ENCODE measurements around the gene HEMK1. TPM values are rescaled to one million over a fixed set of nuclear protein-coding genes. Genes with fewer than 3 reads are reported as not detected.

HEMK1 gene
- total RNA-seq, 1 experiment from 2014 or later = 22.2 TPM

DNA sequence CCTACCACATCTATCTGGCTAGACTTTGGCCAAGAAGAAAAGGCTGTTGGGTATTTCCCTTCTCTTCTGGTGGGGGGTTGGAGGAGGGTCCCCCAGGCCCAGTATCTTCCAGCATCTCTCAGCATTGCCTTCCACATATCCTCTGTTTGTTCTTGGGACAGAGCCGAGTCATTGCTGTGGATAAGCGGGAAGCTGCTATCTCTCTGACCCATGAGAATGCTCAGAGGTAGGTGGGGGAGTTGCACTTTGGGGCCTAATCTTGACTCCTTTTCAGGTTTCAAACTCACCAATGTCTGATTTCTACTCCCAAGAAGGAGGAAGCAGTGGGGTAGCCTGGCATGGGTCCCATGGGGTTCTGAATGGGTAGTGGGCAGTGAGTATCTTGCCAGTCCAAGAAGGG, 8.0 kb downstream of the HEMK1 start:
- CTCF ChIA-PET = no interaction called here
- Histone ChIP-seq H3K9me3 (ENCODE audit: low read length) (no peaks in the 10 kb centered on the region), H3K4me3 (ENCODE audit: low read length) (no peak overlapping the region), H3K4me2 (ENCODE audit: low read length) (no peak overlapping the region), H3K27ac (ENCODE audit: low read length) (no peak overlapping the region), H3K36me3 (ENCODE audit: low read depth, low read length) (peaks cover 3% of the 10 kb centered on the region; the same call in 1 of the 2 replicates), H2AFZ (ENCODE audit: low read length) (no peak overlapping the region), H4K20me1 (ENCODE audit: low read length) (no peaks in the 10 kb centered on the region), H3K9me2 (replicated peaks; ENCODE audit: low read length) (no peaks in the 10 kb centered on the region), H3K9ac (ENCODE audit: low read length) (no peak overlapping the region), H3K27me3 (ENCODE audit: low read length) (no peaks in the 10 kb centered on the region), H3K4me1 (ENCODE audit: insufficient read depth, low read length) (no peaks in the 10 kb centered on the region), H3F3A (ENCODE audit: low read length, unreplicated experiment) (no peaks in the 10 kb centered on the region), H3K79me2 (ENCODE audit: low read length) (no peaks in the 10 kb centered on the region)
- no TSS peak for BruUV-seq (replicated peaks)
- DNase-seq (no peak), ATAC-seq (no peak)
- POLR2A ChIA-PET (ENCODE audit: unreplicated experiment) = no interaction called here
- TF ChIP-seq, protein P1, sequence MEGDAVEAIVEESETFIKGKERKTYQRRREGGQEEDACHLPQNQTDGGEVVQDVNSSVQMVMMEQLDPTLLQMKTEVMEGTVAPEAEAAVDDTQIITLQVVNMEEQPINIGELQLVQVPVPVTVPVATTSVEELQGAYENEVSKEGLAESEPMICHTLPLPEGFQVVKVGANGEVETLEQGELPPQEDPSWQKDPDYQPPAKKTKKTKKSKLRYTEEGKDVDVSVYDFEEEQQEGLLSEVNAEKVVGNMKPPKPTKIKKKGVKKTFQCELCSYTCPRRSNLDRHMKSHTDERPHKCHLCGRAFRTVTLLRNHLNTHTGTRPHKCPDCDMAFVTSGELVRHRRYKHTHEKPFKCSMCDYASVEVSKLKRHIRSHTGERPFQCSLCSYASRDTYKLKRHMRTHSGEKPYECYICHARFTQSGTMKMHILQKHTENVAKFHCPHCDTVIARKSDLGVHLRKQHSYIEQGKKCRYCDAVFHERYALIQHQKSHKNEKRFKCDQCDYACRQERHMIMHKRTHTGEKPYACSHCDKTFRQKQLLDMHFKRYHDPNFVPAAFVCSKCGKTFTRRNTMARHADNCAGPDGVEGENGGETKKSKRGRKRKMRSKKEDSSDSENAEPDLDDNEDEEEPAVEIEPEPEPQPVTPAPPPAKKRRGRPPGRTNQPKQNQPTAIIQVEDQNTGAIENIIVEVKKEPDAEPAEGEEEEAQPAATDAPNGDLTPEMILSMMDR (conservative IDR thresholded peaks at IDR 0.05; ENCODE audit: low read depth, low read length) = no peak
- TF ChIP-seq EZH2phosphoT487 (IDR thresholded peaks at IDR 0.05; ENCODE audit: borderline replicate concordance, low read length) (no peak), EZH2 (IDR thresholded peaks at IDR 0.05; ENCODE audit: low read length, unreplicated experiment) (no peak)
- intact Hi-C loops (cut with micrococcal nuclease) = no loop called here

DNA sequence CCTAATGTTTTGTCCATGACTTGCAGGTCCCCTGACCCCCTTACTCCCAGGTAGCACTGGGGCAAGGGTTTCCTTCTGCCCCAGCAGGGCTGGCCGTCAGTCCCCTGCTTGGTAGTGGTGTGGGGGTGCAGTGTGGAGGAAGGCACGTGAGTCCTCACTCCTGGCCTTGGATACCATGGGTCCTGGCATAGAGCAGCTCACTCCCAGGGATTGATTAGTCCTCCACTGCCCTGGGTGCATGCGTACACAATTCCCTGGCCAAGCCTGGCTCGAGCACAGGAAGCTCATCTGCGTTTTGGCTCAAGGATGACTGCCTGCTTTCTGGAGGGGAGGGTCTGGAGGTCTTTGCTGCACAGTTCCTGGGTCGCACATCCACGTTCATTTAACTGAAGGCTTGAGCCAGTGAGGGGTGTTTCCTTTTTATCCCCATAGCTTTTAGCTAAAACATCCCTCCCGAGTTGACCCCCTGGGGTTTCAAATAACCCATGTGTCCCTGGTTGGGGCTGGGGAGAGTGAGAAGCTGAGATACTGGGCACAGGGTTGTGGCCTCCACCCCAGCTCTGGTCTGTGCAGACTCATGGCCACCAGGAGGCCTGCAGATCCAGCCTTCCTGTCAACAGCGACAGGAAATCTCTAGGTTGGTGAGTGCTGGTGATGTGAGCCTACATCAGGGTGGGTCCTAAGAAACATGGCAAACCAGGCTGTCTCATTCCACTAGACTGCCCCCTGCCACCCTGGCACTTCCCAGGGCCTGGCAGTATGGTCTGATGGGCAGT, 11.5 kb downstream of the HEMK1 start:
- H3K9me3 ChIP-seq (ENCODE audit: low read length) = no peaks in the 10 kb centered on the region
- H2AFZ ChIP-seq (ENCODE audit: low read length) = no peak overlapping the region
- H3K79me2 ChIP-seq (ENCODE audit: low read length) = no peaks in the 10 kb centered on the region
- ChIA-PET POLR2A (ENCODE audit: unreplicated experiment) (no interaction called here), CTCF (no interaction called here)
- no peak for DNase-seq
- H3K9ac ChIP-seq (ENCODE audit: low read length) = no peak overlapping the region
- no peaks in the 10 kb centered on the region for H3K27me3 ChIP-seq (ENCODE audit: low read length)
- TF ChIP-seq EZH2 (IDR thresholded peaks at IDR 0.05; ENCODE audit: low read length, unreplicated experiment) (no peak), EZH2phosphoT487 (IDR thresholded peaks at IDR 0.05; ENCODE audit: borderline replicate concordance, low read length) (no peak)
- TF ChIP-seq, protein P1 (conservative IDR thresholded peaks at IDR 0.05; ENCODE audit: low read depth, low read length) = no peak
- H4K20me1 ChIP-seq (ENCODE audit: low read length) = no peaks in the 10 kb centered on the region
- no peaks in the 10 kb centered on the region; the same call in 1 of the 2 replicates for H3K36me3 ChIP-seq (ENCODE audit: low read depth, low read length)
- no peaks in the 10 kb centered on the region for H3K4me1 ChIP-seq (ENCODE audit: insufficient read depth, low read length)
- BruUV-seq (replicated peaks) = no TSS peak
- intact Hi-C loops (cut with micrococcal nuclease) = no loop called here
- no peak overlapping the region for H3K4me2 ChIP-seq (ENCODE audit: low read length)
- no peaks in the 10 kb centered on the region for H3F3A ChIP-seq (ENCODE audit: low read length, unreplicated experiment)
- ATAC-seq = no peak; the same call in 1 of the 2 replicates
- no peak overlapping the region for H3K27ac ChIP-seq (ENCODE audit: low read length)
- H3K4me3 ChIP-seq (ENCODE audit: low read length) = no peak overlapping the region
- H3K9me2 ChIP-seq (replicated peaks; ENCODE audit: low read length) = no peaks in the 10 kb centered on the region

DNA sequence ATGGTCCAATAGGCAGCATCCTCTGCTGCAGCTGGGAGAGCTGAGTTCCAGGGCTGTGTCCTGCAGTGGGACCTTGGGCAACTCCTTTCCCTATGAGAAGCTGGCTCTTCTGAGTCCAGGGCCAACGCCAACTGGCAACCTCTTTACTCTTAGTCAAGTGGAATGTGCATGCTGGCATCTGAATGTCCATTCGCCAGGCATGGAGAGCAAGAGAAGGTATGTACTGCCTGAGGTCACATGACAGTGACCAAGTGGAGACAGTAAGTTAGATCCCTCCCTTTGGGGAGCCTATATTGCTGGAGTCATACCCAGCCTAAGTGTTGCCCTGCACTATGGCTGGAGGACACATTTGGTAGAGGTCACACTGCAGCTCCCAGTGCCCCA, 12.1 kb downstream of the HEMK1 start:
- no peaks in the 10 kb centered on the region for H3F3A ChIP-seq (ENCODE audit: low read length, unreplicated experiment)
- no peaks in the 10 kb centered on the region for H3K4me1 ChIP-seq (ENCODE audit: insufficient read depth, low read length)
- CTCF ChIA-PET = no interaction called here
- no TSS peak for BruUV-seq (replicated peaks)
- H3K36me3 ChIP-seq (ENCODE audit: low read depth, low read length) = no peaks in the 10 kb centered on the region; the same call in 1 of the 2 replicates
- no peaks in the 10 kb centered on the region for H3K9me2 ChIP-seq (replicated peaks; ENCODE audit: low read length)
- H3K79me2 ChIP-seq (ENCODE audit: low read length) = no peaks in the 10 kb centered on the region
- H3K27ac ChIP-seq (ENCODE audit: low read length) = no peak overlapping the region
- intact Hi-C loops (cut with micrococcal nuclease) = no loop called here
- no peaks in the 10 kb centered on the region for H3K27me3 ChIP-seq (ENCODE audit: low read length)
- H3K4me2 ChIP-seq (ENCODE audit: low read length) = no peak overlapping the region
- POLR2A ChIA-PET (ENCODE audit: unreplicated experiment) = interaction anchor here (0.6 kb wide), 1 partner anchor 12 kb away, joined by 9 read pairs; the partner anchor contains the start of gene HEMK1
- DNase-seq (no peak), ATAC-seq (no peak)
- no peaks in the 10 kb centered on the region for H4K20me1 ChIP-seq (ENCODE audit: low read length)
- no peak overlapping the region for H2AFZ ChIP-seq (ENCODE audit: low read length)
- no peaks in the 10 kb centered on the region for H3K9me3 ChIP-seq (ENCODE audit: low read length)
- TF ChIP-seq, protein P1 (conservative IDR thresholded peaks at IDR 0.05; ENCODE audit: low read depth, low read length) = no peak
- TF ChIP-seq EZH2 (IDR thresholded peaks at IDR 0.05; ENCODE audit: low read length, unreplicated experiment) = no peak
- TF ChIP-seq EZH2phosphoT487 (IDR thresholded peaks at IDR 0.05; ENCODE audit: borderline replicate concordance, low read length) = no peak
- H3K4me3 ChIP-seq (ENCODE audit: low read length) = no peak overlapping the region
- no peak overlapping the region for H3K9ac ChIP-seq (ENCODE audit: low read length)
